ENCODE measurements around the gene LBR.

GRCh38 chr1:225410036-225410435, 17.8 kb downstream of the LBR start:
- no peak for TF ChIP-seq TAF1 (conservative IDR thresholded peaks at IDR 0.05)
- TF ChIP-seq, protein P1, sequence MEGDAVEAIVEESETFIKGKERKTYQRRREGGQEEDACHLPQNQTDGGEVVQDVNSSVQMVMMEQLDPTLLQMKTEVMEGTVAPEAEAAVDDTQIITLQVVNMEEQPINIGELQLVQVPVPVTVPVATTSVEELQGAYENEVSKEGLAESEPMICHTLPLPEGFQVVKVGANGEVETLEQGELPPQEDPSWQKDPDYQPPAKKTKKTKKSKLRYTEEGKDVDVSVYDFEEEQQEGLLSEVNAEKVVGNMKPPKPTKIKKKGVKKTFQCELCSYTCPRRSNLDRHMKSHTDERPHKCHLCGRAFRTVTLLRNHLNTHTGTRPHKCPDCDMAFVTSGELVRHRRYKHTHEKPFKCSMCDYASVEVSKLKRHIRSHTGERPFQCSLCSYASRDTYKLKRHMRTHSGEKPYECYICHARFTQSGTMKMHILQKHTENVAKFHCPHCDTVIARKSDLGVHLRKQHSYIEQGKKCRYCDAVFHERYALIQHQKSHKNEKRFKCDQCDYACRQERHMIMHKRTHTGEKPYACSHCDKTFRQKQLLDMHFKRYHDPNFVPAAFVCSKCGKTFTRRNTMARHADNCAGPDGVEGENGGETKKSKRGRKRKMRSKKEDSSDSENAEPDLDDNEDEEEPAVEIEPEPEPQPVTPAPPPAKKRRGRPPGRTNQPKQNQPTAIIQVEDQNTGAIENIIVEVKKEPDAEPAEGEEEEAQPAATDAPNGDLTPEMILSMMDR (IDR thresholded peaks at IDR 0.05; ENCODE audit: low read depth, low read length, missing input control), result no peak
- TF ChIP-seq, protein P2, sequence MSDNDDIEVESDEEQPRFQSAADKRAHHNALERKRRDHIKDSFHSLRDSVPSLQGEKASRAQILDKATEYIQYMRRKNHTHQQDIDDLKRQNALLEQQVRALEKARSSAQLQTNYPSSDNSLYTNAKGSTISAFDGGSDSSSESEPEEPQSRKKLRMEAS (IDR thresholded peaks at IDR 0.05), result no peak
- no peak for TF ChIP-seq REST (IDR thresholded peaks at IDR 0.05)
- TF ChIP-seq SP1 (IDR thresholded peaks at IDR 0.05), result no peak
- TF ChIP-seq GABPA (IDR thresholded peaks at IDR 0.05 in 1 of 2, conservative IDR thresholded peaks at IDR 0.05 in 1 of 2), result no peak
- no peak for TF ChIP-seq RAD21 (IDR thresholded peaks at IDR 0.05)
- TF ChIP-seq YY1 (IDR thresholded peaks at IDR 0.05), result no peak
- TF ChIP-seq HNF4G (IDR thresholded peaks at IDR 0.05), result no peak
- no peak for TF ChIP-seq FOXA1 (IDR thresholded peaks at IDR 0.05)
- TF ChIP-seq JUND (IDR thresholded peaks at IDR 0.05), result no peak
- TF ChIP-seq ATF3 (IDR thresholded peaks at IDR 0.05), result no peak

Measured in liver (tissue), 3 donors.